ENCODE results near the gene RNF168. TPM values are rescaled to one million over a fixed set of nuclear protein-coding genes. Genes with fewer than 3 reads are reported as not detected.
"Not testable (repeated sequence)": the region's sequence is repeated elsewhere in the genome, so short reads cannot be mapped to it uniquely, and the experiment has no call there.

RNF168 gene
- polyA plus RNA-seq, 1 donor from 2014 or later, result 4.2 TPM

- Histone ChIP-seq H3K79me2 (replicated peaks; ENCODE audit: insufficient read depth, low read length) (no peaks in the 10 kb centered on the region), H3K9me2 (ENCODE audit: insufficient read depth, low read length) (no peaks in the 10 kb centered on the region), H2AFZ (ENCODE audit: low read depth, low read length) (no peak overlapping the region), H3K27me3 (ENCODE audit: insufficient read depth, low read depth, low read length) (no peaks in the 10 kb centered on the region), H3F3A (ENCODE audit: insufficient read depth, low read length, poor library complexity, severe bottlenecking) (no peaks in the 10 kb centered on the region), H3K9me3 (ENCODE audit: low read length) (peaks cover 5% of the 10 kb centered on the region), H4K20me1 (ENCODE audit: insufficient read depth) (no peaks in the 10 kb centered on the region), H3K9ac (ENCODE audit: low read length) (no peak overlapping the region), H3K27ac (ENCODE audit: low read length) (no peak overlapping the region), H3K36me3 (ENCODE audit: insufficient read depth, low read length) (no peaks in the 10 kb centered on the region), H3K4me3 (ENCODE audit: low read length) (no peak overlapping the region), H3K4me2 (ENCODE audit: low read length) (no peak overlapping the region)
- TF ChIP-seq CTCF (IDR thresholded peaks at IDR 0.05; ENCODE audit: poor library complexity, severe bottlenecking), result no peak
- TF ChIP-seq RAD21 (conservative IDR thresholded peaks at IDR 0.05), result no peak
- TF ChIP-seq EZH2 (IDR thresholded peaks at IDR 0.05; ENCODE audit: borderline replicate concordance, insufficient read depth, low read length, poor library complexity, severe bottlenecking), result no peak
- no peak for TF ChIP-seq EP300 (conservative IDR thresholded peaks at IDR 0.05; ENCODE audit: poor library complexity, severe bottlenecking)
- TF ChIP-seq MXI1 (conservative IDR thresholded peaks at IDR 0.05; ENCODE audit: poor library complexity, severe bottlenecking), result no peak
- no peak for TF ChIP-seq SMC3 (conservative IDR thresholded peaks at IDR 0.05; ENCODE audit: poor library complexity)
- no peak for TF ChIP-seq POLR2AphosphoS5 (IDR thresholded peaks at IDR 0.05)
- no peak for TF ChIP-seq TAF1 (IDR thresholded peaks at IDR 0.05; ENCODE audit: low read depth)
- TF ChIP-seq REST (IDR thresholded peaks at IDR 0.05; ENCODE audit: borderline replicate concordance), result no peak
Observed at GRCh38 chr3:196523841-196524240, 20.3 kb upstream of the RNF168 start.

- H3F3A ChIP-seq (ENCODE audit: insufficient read depth, low read length, poor library complexity, severe bottlenecking); H3K9me2 ChIP-seq (ENCODE audit: insufficient read depth, low read length); H3K4me2 ChIP-seq (ENCODE audit: low read length); H3K79me2 ChIP-seq (replicated peaks; ENCODE audit: insufficient read depth, low read length); H4K20me1 ChIP-seq (ENCODE audit: insufficient read depth); H3K9ac ChIP-seq (ENCODE audit: low read length); H3K4me3 ChIP-seq (ENCODE audit: low read length); H3K27me3 ChIP-seq (ENCODE audit: insufficient read depth, low read depth, low read length); H3K27ac ChIP-seq (ENCODE audit: low read length); H2AFZ ChIP-seq (ENCODE audit: low read depth, low read length); H3K36me3 ChIP-seq (ENCODE audit: insufficient read depth, low read length); H3K9me3 ChIP-seq (ENCODE audit: low read length): not testable (repeated sequence)
Observed at GRCh38 chr3:196521291-196521690, 17.7 kb upstream of the RNF168 start.

- no peaks in the 10 kb centered on the region for H3K79me2 ChIP-seq (replicated peaks; ENCODE audit: insufficient read depth, low read length)
- H3K9me3 ChIP-seq (ENCODE audit: low read length), result peaks cover 9% of the 10 kb centered on the region
- H3K9me2 ChIP-seq (ENCODE audit: insufficient read depth, low read length), result no peaks in the 10 kb centered on the region
- H3F3A ChIP-seq (ENCODE audit: insufficient read depth, low read length, poor library complexity, severe bottlenecking), result no peaks in the 10 kb centered on the region
- no peak overlapping the region for H3K27ac ChIP-seq (ENCODE audit: low read length)
- no peaks in the 10 kb centered on the region for H3K27me3 ChIP-seq (ENCODE audit: insufficient read depth, low read depth, low read length)
- TF ChIP-seq EZH2 (IDR thresholded peaks at IDR 0.05; ENCODE audit: borderline replicate concordance, insufficient read depth, low read length, poor library complexity, severe bottlenecking) (no peak), POLR2AphosphoS5 (IDR thresholded peaks at IDR 0.05) (no peak), REST (IDR thresholded peaks at IDR 0.05; ENCODE audit: borderline replicate concordance) (no peak), TAF1 (IDR thresholded peaks at IDR 0.05; ENCODE audit: low read depth) (no peak), RAD21 (conservative IDR thresholded peaks at IDR 0.05) (no peak), CTCF (IDR thresholded peaks at IDR 0.05; ENCODE audit: poor library complexity, severe bottlenecking) (no peak), EP300 (conservative IDR thresholded peaks at IDR 0.05; ENCODE audit: poor library complexity, severe bottlenecking) (no peak), SMC3 (conservative IDR thresholded peaks at IDR 0.05; ENCODE audit: poor library complexity) (no peak), MXI1 (conservative IDR thresholded peaks at IDR 0.05; ENCODE audit: poor library complexity, severe bottlenecking) (no peak)
- no peak overlapping the region for H3K4me3 ChIP-seq (ENCODE audit: low read length)
- no peak overlapping the region for H3K9ac ChIP-seq (ENCODE audit: low read length)
- H4K20me1 ChIP-seq (ENCODE audit: insufficient read depth), result no peaks in the 10 kb centered on the region
- no peaks in the 10 kb centered on the region for H3K36me3 ChIP-seq (ENCODE audit: insufficient read depth, low read length)
- H2AFZ ChIP-seq (ENCODE audit: low read depth, low read length), result no peak overlapping the region
- no peak overlapping the region for H3K4me2 ChIP-seq (ENCODE audit: low read length)
Observed at GRCh38 chr3:196519718-196520082, 16.1 kb upstream of the RNF168 start.
